Vagina (tissue), 2 donors: ENCODE results near the gene TLE3.

Experiments used
- POLR2AphosphoS5 ChIP-seq, 2 donors: sonication (generic); formaldehyde crosslinking; IDR thresholded peaks; one replicate each; pipeline ENCODE4 v1.9.0; 2017; ENCODE audit warnings: antibody characterized with exemption in 2 of 2, mild to moderate bottlenecking in 2 of 2, low read depth in 1 of 2; ENCODE audit not compliant: insufficient read depth in 1 of 2
- TF ChIP-seq, protein P1 (sequence below), 3 experiments: fragments of 450-650 bp in 2 of 3; fragments of 200-600 bp in 1 of 3; sonication (generic) in 1 of 3; IDR thresholded peaks; one replicate each; pipeline ENCODE4 v1.5.1; 2017 to 2019; ENCODE audit warnings: antibody characterized with exemption in 3 of 3, mild to moderate bottlenecking in 2 of 3, moderate library complexity in 2 of 3

- TF ChIP-seq POLR2AphosphoS5 (IDR thresholded peaks at IDR 0.05; ENCODE audit: insufficient read depth in 1 of 2, low read depth in 1 of 2), result no peak
- TF ChIP-seq, protein P1, sequence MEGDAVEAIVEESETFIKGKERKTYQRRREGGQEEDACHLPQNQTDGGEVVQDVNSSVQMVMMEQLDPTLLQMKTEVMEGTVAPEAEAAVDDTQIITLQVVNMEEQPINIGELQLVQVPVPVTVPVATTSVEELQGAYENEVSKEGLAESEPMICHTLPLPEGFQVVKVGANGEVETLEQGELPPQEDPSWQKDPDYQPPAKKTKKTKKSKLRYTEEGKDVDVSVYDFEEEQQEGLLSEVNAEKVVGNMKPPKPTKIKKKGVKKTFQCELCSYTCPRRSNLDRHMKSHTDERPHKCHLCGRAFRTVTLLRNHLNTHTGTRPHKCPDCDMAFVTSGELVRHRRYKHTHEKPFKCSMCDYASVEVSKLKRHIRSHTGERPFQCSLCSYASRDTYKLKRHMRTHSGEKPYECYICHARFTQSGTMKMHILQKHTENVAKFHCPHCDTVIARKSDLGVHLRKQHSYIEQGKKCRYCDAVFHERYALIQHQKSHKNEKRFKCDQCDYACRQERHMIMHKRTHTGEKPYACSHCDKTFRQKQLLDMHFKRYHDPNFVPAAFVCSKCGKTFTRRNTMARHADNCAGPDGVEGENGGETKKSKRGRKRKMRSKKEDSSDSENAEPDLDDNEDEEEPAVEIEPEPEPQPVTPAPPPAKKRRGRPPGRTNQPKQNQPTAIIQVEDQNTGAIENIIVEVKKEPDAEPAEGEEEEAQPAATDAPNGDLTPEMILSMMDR (IDR thresholded peaks at IDR 0.05), result no peak
Measured at GRCh38 chr15:70118599-70118998, 20.9 kb upstream of the TLE3 start.
